ENCODE results near the gene KCND3.

Gene KCND3

DNA sequence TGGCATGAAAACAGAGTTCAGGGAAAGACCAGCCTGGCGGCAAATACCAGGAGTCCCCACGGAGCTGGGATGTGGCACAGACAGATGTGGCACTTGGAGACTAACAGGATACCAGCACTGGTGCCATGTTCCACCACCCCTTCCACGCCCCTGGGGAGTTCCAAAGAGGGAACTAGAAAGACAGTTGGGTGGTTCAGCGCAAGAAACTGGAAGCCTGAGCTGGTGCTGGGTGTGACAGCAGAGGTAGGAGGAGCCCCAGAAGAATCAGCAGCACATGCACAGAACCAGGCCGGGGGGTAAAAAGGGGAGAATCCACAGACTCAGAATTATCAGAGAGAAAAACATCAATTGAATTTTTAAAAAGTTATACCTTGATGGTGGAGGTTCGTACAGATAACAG, 211.4 kb downstream of the KCND3 start:
- no peak for TF ChIP-seq SIN3A (IDR thresholded peaks at IDR 0.05; ENCODE audit: borderline replicate concordance, insufficient read depth, low read length)
- no peak for TF ChIP-seq FOXP2 (optimal IDR thresholded peaks at IDR 0.05; ENCODE audit: borderline replicate concordance, extremely low read depth, extremely low read length, insufficient read depth)
- TF ChIP-seq, protein P1, sequence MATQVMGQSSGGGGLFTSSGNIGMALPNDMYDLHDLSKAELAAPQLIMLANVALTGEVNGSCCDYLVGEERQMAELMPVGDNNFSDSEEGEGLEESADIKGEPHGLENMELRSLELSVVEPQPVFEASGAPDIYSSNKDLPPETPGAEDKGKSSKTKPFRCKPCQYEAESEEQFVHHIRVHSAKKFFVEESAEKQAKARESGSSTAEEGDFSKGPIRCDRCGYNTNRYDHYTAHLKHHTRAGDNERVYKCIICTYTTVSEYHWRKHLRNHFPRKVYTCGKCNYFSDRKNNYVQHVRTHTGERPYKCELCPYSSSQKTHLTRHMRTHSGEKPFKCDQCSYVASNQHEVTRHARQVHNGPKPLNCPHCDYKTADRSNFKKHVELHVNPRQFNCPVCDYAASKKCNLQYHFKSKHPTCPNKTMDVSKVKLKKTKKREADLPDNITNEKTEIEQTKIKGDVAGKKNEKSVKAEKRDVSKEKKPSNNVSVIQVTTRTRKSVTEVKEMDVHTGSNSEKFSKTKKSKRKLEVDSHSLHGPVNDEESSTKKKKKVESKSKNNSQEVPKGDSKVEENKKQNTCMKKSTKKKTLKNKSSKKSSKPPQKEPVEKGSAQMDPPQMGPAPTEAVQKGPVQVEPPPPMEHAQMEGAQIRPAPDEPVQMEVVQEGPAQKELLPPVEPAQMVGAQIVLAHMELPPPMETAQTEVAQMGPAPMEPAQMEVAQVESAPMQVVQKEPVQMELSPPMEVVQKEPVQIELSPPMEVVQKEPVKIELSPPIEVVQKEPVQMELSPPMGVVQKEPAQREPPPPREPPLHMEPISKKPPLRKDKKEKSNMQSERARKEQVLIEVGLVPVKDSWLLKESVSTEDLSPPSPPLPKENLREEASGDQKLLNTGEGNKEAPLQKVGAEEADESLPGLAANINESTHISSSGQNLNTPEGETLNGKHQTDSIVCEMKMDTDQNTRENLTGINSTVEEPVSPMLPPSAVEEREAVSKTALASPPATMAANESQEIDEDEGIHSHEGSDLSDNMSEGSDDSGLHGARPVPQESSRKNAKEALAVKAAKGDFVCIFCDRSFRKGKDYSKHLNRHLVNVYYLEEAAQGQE (IDR thresholded peaks at IDR 0.05; ENCODE audit: insufficient read depth in 1 of 2, low read depth in 2 of 2, low read length in 2 of 2): no peak
- TF ChIP-seq POLR2AphosphoS5 (IDR thresholded peaks at IDR 0.05; ENCODE audit: low read depth, low read length): no peak
- no peak for TF ChIP-seq TAF1 (IDR thresholded peaks at IDR 0.05; ENCODE audit: borderline replicate concordance, insufficient read depth, low read length)

DNA sequence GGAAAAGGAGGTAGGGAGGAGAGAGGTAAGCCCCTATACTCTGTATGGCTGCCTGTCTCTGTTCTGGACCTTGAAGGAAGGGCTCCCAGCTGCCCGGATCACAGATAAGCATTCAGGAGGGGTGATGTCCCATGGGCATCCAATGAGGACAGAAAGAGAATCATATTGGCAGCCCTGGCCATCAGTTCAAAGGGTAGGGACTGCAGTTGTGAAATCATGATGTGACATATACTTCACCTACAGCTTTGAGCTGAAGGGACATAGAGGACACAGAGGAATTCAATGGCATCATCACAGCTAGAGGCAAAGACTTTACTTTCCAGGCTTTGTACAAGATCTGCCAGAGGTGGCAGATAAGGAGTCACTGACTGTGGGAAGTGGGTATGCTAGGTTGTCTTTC, 212.2 kb downstream of the KCND3 start:
- TF ChIP-seq POLR2AphosphoS5 (IDR thresholded peaks at IDR 0.05; ENCODE audit: low read depth, low read length) (no peak), SIN3A (IDR thresholded peaks at IDR 0.05; ENCODE audit: borderline replicate concordance, insufficient read depth, low read length) (no peak), FOXP2 (optimal IDR thresholded peaks at IDR 0.05; ENCODE audit: borderline replicate concordance, extremely low read depth, extremely low read length, insufficient read depth) (no peak), TAF1 (IDR thresholded peaks at IDR 0.05; ENCODE audit: borderline replicate concordance, insufficient read depth, low read length) (no peak)
- TF ChIP-seq, protein P1 (IDR thresholded peaks at IDR 0.05; ENCODE audit: insufficient read depth in 1 of 2, low read depth in 2 of 2, low read length in 2 of 2): no peak

DNA sequence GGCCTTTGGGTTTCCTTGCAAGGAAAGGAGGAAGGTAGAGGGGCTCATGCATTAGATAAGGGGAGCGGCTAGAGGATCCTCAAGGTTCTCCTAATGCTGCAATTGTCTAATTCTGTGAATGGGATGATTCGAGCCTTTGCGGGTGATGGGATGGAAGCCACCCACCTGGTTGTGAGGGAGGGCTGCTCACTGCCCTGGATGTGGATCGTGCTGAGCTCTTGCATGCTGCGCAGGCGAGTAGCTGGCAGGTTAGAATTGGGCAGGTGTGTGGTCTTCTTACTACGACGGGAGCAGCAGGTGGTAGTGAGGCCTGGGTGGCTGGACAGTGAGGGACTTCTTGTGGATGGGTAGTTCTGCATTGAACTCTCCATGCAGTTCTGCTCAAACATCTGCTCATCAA, 212.6 kb downstream of the KCND3 start:
- no peak for TF ChIP-seq POLR2AphosphoS5 (IDR thresholded peaks at IDR 0.05; ENCODE audit: low read depth, low read length)
- no peak for TF ChIP-seq TAF1 (IDR thresholded peaks at IDR 0.05; ENCODE audit: borderline replicate concordance, insufficient read depth, low read length)
- no peak for TF ChIP-seq FOXP2 (optimal IDR thresholded peaks at IDR 0.05; ENCODE audit: borderline replicate concordance, extremely low read depth, extremely low read length, insufficient read depth)
- no peak for TF ChIP-seq SIN3A (IDR thresholded peaks at IDR 0.05; ENCODE audit: borderline replicate concordance, insufficient read depth, low read length)
- TF ChIP-seq, protein P1 (IDR thresholded peaks at IDR 0.05; ENCODE audit: insufficient read depth in 1 of 2, low read depth in 2 of 2, low read length in 2 of 2): no peak

DNA sequence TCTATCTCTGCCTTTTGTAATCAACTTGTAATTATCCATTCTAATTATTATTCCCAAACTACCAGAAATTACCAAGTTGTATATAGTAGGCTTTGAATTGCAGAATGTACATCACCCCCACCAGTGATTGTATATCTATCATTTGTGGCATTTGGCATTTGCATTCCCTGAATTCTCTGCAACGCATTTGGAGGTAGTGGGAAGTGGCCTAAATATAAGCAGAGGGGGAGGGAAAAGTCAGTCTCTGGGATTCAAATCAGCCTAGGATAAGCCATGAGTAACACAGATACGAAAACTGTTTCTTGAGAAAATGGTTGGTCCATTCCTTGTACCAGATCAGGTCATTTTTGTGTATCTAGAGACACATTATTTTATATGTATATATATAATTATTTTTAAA, 213.1 kb downstream of the KCND3 start:
- TF ChIP-seq TAF1 (IDR thresholded peaks at IDR 0.05; ENCODE audit: borderline replicate concordance, insufficient read depth, low read length) (no peak), SIN3A (IDR thresholded peaks at IDR 0.05; ENCODE audit: borderline replicate concordance, insufficient read depth, low read length) (no peak), POLR2AphosphoS5 (IDR thresholded peaks at IDR 0.05; ENCODE audit: low read depth, low read length) (no peak), FOXP2 (optimal IDR thresholded peaks at IDR 0.05; ENCODE audit: borderline replicate concordance, extremely low read depth, extremely low read length, insufficient read depth) (no peak)
- TF ChIP-seq, protein P1 (IDR thresholded peaks at IDR 0.05; ENCODE audit: insufficient read depth in 1 of 2, low read depth in 2 of 2, low read length in 2 of 2): no peak

DNA sequence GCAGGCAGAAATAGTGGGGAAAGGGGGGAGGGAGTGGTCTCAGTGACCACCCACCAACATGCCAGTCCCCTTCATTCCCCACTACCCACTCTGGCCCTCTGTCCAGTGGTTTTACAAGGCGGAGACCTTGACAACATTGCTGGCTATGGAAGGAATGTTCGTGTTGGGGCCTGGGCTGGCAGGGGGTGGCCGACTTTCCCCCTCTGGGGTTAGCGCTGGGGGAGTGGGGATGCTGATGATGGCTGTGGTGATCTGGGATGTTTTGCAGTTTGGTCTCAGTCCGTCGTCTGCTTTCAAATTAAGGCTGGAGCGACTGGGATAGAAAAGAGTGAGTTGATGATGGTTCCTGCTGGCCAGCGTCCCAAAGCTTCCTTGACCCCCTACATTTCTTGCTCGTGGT, 213.5 kb downstream of the KCND3 start:
- no peak for TF ChIP-seq SIN3A (IDR thresholded peaks at IDR 0.05; ENCODE audit: borderline replicate concordance, insufficient read depth, low read length)
- no peak for TF ChIP-seq TAF1 (IDR thresholded peaks at IDR 0.05; ENCODE audit: borderline replicate concordance, insufficient read depth, low read length)
- TF ChIP-seq, protein P1 (IDR thresholded peaks at IDR 0.05; ENCODE audit: insufficient read depth in 1 of 2, low read depth in 2 of 2, low read length in 2 of 2): no peak
- no peak for TF ChIP-seq FOXP2 (optimal IDR thresholded peaks at IDR 0.05; ENCODE audit: borderline replicate concordance, extremely low read depth, extremely low read length, insufficient read depth)
- no peak for TF ChIP-seq POLR2AphosphoS5 (IDR thresholded peaks at IDR 0.05; ENCODE audit: low read depth, low read length)

Measured in PFSK-1 (cell line).